HG03439 (cell line): ENCODE measurements around the gene GPRIN2.
"Not testable (repeated sequence)": the region's sequence is repeated elsewhere in the genome, so short reads cannot be mapped to it uniquely, and the experiment has no call there.

Experiments
- ATAC-seq: cut with Tn5 transposase; IDR thresholded peaks from one replicate; pipeline ENCODE4 v1.9.1; 2021; ENCODE audit warnings: mild to moderate bottlenecking, moderate library complexity; ENCODE audit not compliant: unreplicated experiment

Gene GPRIN2

GRCh38 chr10:46522295-46523118 is 34.0 kb downstream of the GPRIN2 start:
- no peak for ATAC-seq

- ATAC-seq: no peak
Observed at GRCh38 chr10:46520941-46521340, 35.5 kb downstream of the GPRIN2 start.

- ATAC-seq: no peak
Observed at GRCh38 chr10:46520381-46520780, 36.1 kb downstream of the GPRIN2 start.

GRCh38 chr10:46518028-46518725 is 38.3 kb downstream of the GPRIN2 start:
- no peak for ATAC-seq

- ATAC-seq: no peak
Observed at GRCh38 chr10:46517541-46517940, 38.9 kb downstream of the GPRIN2 start.

GRCh38 chr10:46516660-46517416 is 39.6 kb downstream of the GPRIN2 start:
- ATAC-seq: no peak

GRCh38 chr10:46515793-46516192 is 40.7 kb downstream of the GPRIN2 start:
- ATAC-seq: no peak

GRCh38 chr10:46515366-46515765 is 41.1 kb downstream of the GPRIN2 start:
- no peak for ATAC-seq

GRCh38 chr10:46514899-46515298 is 41.6 kb downstream of the GPRIN2 start:
- no peak for ATAC-seq

GRCh38 chr10:46514431-46514861 is 42.0 kb downstream of the GPRIN2 start:
- ATAC-seq: no peak

- not testable (repeated sequence) for ATAC-seq
Observed at GRCh38 chr10:46513333-46513732, 43.1 kb downstream of the GPRIN2 start.

- not testable (repeated sequence) for ATAC-seq
Observed at GRCh38 chr10:46512725-46513124, 43.7 kb downstream of the GPRIN2 start.

- ATAC-seq: not testable (repeated sequence)
Observed at GRCh38 chr10:46512002-46512401, 44.5 kb downstream of the GPRIN2 start.
